ENCODE measurements around the gene CELA3A. TPM values are rescaled to one million over a fixed set of nuclear protein-coding genes. Genes with fewer than 3 reads are reported as not detected.
A peak's percentile ranks its signal among the peaks of the same experiment; 100 is the strongest.
"Not testable (repeated sequence)": the region's sequence is repeated elsewhere in the genome, so short reads cannot be mapped to it uniquely, and the experiment has no call there.

The CELA3A gene
- polyA plus RNA-seq, 2 of the 4 experiments (the other 2 are of a cell fraction) = not detected

DNA sequence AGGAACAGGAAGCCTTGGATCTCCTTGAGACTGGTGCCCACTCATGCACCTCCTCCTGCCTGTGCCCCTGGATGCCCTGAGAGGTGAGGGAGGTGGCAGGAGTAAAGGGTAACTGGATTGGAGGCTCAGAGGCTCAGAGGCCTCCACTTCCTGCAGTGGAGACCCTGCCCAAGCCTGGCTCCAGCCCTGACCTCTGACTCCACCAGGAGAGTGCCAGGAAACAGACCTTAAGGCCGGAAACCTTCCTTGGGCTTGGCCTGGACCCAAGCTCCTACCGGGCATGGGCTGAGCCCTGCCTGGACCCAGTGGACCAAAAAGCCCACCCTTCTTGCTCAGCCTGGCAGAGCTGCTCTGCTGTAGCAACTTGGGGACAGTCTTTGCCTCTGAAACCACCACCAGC, 39.7 kb upstream of the CELA3A start:
- no peak for FAIRE-seq
- no peak for ATAC-seq
- Histone ChIP-seq H3K9me3 (no peaks in the 10 kb centered on the region), H3K4me1 (peaks cover 18% of the 10 kb centered on the region), H3K4me2 (no peak overlapping the region), H3K27ac (peak overlapping the region in 1 of 2 experiments; percentile 56; a peak in 1 of 6 replicates), H3K4me3 (no peak overlapping the region)
- TF ChIP-seq JUNB (IDR thresholded peaks at IDR 0.05) (no peak), EHF (CRISPR knock-in tag; IDR thresholded peaks at IDR 0.05) (no peak), ESRRA (IDR thresholded peaks at IDR 0.05; ENCODE audit: borderline replicate concordance, low read length) (no peak), RARB (CRISPR knock-in tag; IDR thresholded peaks at IDR 0.05) (no peak), KDM5A (IDR thresholded peaks at IDR 0.05) (no peak), MAZ (IDR thresholded peaks at IDR 0.05; ENCODE audit: borderline replicate concordance, low read depth, low read length) (no peak), NR3C1 (IDR thresholded peaks at IDR 0.05) (no peak), ZC3H11A (IDR thresholded peaks at IDR 0.05) (no peak), FOSB (CRISPR knock-in tag; IDR thresholded peaks at IDR 0.05) (no peak)
- DNase-seq (ENCODE audit: low read depth in 1 of 2, low spot score in 1 of 2) = no peak
- ChIA-PET POLR2A (no interaction called here), CTCF (interaction anchor here (1.0 to 1.2 kb wide), 4 partner anchors 19 to 157 kb away, joined by 3 read pairs; no protein-coding TSS in a partner anchor)
- 60% methylated on average over 2 of the region's 2 CpGs for WGBS (ENCODE audit: missing lambda C conversion rate)

DNA sequence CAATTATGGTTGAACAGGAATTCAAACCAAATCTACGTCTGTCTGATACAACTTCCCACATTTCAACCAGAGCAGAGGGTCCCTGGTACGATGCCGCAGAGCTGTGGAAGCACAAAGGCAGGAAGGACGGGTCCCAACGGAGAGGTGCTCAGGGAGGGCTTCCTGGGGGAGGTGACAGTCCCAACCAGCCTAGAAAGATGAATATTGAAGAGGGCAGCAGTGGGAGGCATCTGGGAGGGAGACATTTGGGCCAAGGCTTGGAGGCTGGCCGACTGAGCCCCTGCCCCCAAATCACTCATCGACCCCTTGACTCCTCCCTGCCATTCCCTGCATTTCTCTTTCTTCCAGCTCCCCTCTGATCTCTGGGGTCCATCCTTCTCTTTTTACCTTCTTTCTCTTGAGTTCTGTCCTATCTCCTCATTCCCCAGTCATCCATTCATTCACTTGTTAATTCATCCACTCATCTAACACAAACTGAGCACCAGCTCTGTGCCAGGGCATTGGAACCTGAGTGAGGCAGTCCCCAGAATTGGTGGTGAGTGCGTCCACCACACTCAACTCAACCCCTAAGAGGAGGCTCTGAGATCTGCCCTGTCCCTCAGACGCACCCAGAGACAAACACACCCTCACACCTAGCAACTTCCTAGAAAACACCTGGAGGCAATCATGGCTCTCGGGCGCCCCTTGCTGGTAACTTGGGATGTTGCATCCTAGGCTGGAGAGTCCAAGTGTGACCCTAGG, 37.8 kb upstream of the CELA3A start:
- H3K4me3 ChIP-seq = no peak overlapping the region
- H3K9me3 ChIP-seq = no peaks in the 10 kb centered on the region
- H3K27ac ChIP-seq = peak overlapping the region in 1 of 2 experiments; percentile 49; a peak in 2 of 6 replicates
- TF ChIP-seq ZFP36 (IDR thresholded peaks at IDR 0.05; ENCODE audit: borderline replicate concordance, partially characterized antibody) = peak; percentile 22
- TF ChIP-seq, protein P1, sequence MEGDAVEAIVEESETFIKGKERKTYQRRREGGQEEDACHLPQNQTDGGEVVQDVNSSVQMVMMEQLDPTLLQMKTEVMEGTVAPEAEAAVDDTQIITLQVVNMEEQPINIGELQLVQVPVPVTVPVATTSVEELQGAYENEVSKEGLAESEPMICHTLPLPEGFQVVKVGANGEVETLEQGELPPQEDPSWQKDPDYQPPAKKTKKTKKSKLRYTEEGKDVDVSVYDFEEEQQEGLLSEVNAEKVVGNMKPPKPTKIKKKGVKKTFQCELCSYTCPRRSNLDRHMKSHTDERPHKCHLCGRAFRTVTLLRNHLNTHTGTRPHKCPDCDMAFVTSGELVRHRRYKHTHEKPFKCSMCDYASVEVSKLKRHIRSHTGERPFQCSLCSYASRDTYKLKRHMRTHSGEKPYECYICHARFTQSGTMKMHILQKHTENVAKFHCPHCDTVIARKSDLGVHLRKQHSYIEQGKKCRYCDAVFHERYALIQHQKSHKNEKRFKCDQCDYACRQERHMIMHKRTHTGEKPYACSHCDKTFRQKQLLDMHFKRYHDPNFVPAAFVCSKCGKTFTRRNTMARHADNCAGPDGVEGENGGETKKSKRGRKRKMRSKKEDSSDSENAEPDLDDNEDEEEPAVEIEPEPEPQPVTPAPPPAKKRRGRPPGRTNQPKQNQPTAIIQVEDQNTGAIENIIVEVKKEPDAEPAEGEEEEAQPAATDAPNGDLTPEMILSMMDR (IDR thresholded peaks at IDR 0.05) = peak; percentile 66
- TF ChIP-seq RAD21 (conservative IDR thresholded peaks at IDR 0.05 in 1 of 2, IDR thresholded peaks at IDR 0.05 in 1 of 2) = peak; percentile 88 to 90
- peak; percentile 81 for TF ChIP-seq SMC3 (IDR thresholded peaks at IDR 0.05)
- no peak for TF ChIP-seq HOXB13 (CRISPR knock-in tag; IDR thresholded peaks at IDR 0.05; ENCODE audit: low read depth)
- ChIA-PET POLR2A (no interaction called here), CTCF (interaction anchor here (0.5 to 2.9 kb wide), 34 partner anchors 8 to 450 kb away, joined by 3 to 21 read pairs (median 4); partner anchors contain the start of gene HSPG2)
- peak; percentile 97 for ATAC-seq
- H3K4me2 ChIP-seq = no peak overlapping the region
- DNase-seq (ENCODE audit: low read depth in 1 of 2, low spot score in 1 of 2) = peak; percentile 48 to 66
- 65% methylated on average over 10 of the region's 11 CpGs for WGBS (ENCODE audit: missing lambda C conversion rate)
- H3K4me1 ChIP-seq = peaks cover 10% of the 10 kb centered on the region; the same call in 1 of the 3 replicates
- no peak for FAIRE-seq

DNA sequence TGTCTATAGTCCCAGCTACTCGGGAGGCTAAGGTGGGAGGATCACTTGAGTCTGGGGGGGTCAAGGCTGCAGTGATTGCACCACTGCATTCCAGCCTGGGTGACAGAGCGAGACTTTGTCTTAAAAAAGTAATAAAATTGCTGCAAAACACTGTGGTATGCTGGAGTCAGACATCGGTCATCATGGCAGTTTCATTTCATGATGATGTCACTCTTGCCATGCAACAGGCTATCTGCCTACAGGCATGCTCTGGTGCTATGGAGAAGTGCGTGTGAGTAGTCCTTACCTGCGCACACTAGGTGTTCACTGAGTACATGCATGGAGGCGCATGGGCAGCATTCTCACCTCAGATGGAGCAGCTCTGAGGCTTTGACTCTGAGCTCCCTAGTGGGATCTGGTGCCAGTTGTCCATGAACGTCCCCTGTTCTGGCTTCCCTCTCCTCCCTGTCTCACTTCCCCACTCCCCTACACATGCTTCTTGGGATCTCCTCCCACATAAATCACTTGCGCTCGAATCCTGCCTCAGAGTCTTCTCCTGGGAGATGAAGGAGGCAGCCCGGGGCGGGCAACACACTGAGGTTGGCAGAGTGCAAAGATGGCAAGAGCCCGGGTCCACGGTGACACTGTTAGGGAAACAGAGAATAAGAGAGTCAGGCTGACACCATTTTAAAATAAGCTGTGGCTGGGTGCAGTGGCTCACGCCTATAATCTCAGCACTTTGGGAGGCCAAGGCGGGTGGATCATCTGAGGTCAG, 35.0 kb upstream of the CELA3A start:
- Histone ChIP-seq H3K4me1 (peaks cover 10% of the 10 kb centered on the region; the same call in 1 of the 3 replicates), H3K9me3 (no peaks in the 10 kb centered on the region), H3K27ac (peak overlapping the region in 1 of 2 experiments; percentile 32; a peak in 1 of 6 replicates), H3K4me2 (no peak overlapping the region), H3K4me3 (no peak overlapping the region)
- TF ChIP-seq KDM1A (IDR thresholded peaks at IDR 0.05; ENCODE audit: low read depth) (no peak), TP53 (CRISPR knock-in tag; IDR thresholded peaks at IDR 0.05) (no peak), CEBPB (IDR thresholded peaks at IDR 0.05) (peak in 1 of 2 experiments; percentile 26; a peak in 1 of 4 replicates)
- DNase-seq (ENCODE audit: low read depth in 1 of 2, low spot score in 1 of 2) = peak in 1 of 2 experiments; percentile 11
- 78% methylated on average over 15 of the region's 15 CpGs for WGBS (ENCODE audit: missing lambda C conversion rate)
- POLR2A ChIA-PET = no interaction called here
- CTCF ChIA-PET = interaction anchor here (0.6 to 1.2 kb wide), 2 partner anchors 170 to 454 kb away, joined by 3 read pairs; no protein-coding TSS in a partner anchor
- no peak for FAIRE-seq
- ATAC-seq = no peak

- CTCF ChIA-PET = interaction anchor here (1.2 kb wide), 1 partner anchor 453 kb away, joined by 3 read pairs; no protein-coding TSS in a partner anchor
- H3K4me2 ChIP-seq; POLR2A ChIA-PET; DNase-seq (ENCODE audit: low read depth in 1 of 2, low spot score in 1 of 2); H3K9me3 ChIP-seq; H3K4me1 ChIP-seq; ATAC-seq; H3K27ac ChIP-seq; FAIRE-seq; H3K4me3 ChIP-seq: not testable (repeated sequence)
- WGBS (ENCODE audit: missing lambda C conversion rate) = 80% methylated on average over 5 of the region's 6 CpGs
These were observed 34.2 kb upstream of the CELA3A start for GRCh38 chr1:21967216-21967615.

DNA sequence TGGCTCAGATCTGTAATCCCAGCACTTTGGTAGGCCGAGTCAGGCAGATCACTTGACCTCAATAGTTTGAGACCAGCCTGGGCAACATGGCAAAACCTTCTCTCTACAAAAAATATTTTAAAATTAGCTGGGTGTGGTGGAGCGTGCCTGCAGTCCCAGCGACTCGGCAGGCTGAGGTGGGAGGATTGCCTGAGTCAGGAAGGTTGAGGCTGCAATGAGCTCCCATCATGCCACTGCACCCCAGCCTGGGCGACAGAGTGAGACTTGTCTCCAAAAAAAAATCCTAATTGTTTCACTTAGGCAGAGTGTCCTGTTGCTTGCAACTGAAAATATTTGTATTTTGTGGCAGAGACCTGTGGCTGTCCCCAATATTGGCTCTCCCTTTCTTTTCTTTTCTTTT, 32.4 kb upstream of the CELA3A start:
- H3K4me2 ChIP-seq; ATAC-seq; FAIRE-seq; CTCF ChIA-PET; H3K9me3 ChIP-seq; POLR2A ChIA-PET; H3K4me3 ChIP-seq; H3K27ac ChIP-seq; DNase-seq (ENCODE audit: low read depth in 1 of 2, low spot score in 1 of 2): not testable (repeated sequence)
- H3K4me1 ChIP-seq = peaks cover 17% of the 10 kb centered on the region; the same call in 2 of the 3 replicates
- 90% methylated on average over 5 of the region's 5 CpGs for WGBS (ENCODE audit: missing lambda C conversion rate)

DNA sequence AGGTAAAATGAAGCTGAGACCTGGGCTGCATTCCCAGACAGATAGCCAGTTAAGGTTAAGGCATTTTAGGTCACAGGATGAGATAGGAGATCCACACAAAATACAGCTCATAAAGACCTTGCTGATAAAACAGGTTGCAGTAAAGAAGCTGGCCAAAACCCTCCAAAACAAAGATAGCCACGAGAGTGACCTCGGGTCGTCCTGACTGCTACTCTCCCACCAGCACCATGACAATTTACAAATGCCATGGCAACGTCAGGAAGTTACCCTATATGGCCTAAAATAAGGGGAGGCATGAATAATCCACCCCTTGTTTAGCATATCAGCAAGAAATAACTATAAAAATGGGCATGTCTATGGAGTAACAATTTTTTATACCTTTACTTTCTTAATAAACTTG, 30.9 kb upstream of the CELA3A start:
- H3K27ac ChIP-seq; FAIRE-seq; DNase-seq (ENCODE audit: low read depth in 1 of 2, low spot score in 1 of 2); H3K4me3 ChIP-seq; ATAC-seq; H3K4me2 ChIP-seq; H3K9me3 ChIP-seq; POLR2A ChIA-PET: not testable (repeated sequence)
- 68% methylated on average over 2 of the region's 4 CpGs for WGBS (ENCODE audit: missing lambda C conversion rate)
- H3K4me1 ChIP-seq = peaks cover 17% of the 10 kb centered on the region; the same call in 2 of the 3 replicates
- CTCF ChIA-PET = interaction anchor here (1.3 kb wide), 1 partner anchor 672 kb away, joined by 3 read pairs; no protein-coding TSS in a partner anchor
